Psoas muscle (tissue), 8 donors: Measurements from ENCODE around the gene DIP2B. TPM values are rescaled to one million over a fixed set of nuclear protein-coding genes. Genes with fewer than 3 reads are reported as not detected.

Experiments used
- ATAC-seq, 4 donors: fragments of 200-7000 bp; cut with Tn5 transposase; one replicate each; pipeline ENCODE4 v1.9.1; 2020; ENCODE audit warnings: moderate library complexity in 3 of 4, mild to moderate bottlenecking in 2 of 4
- DNase-seq, 2 donors: peaks; one replicate each; pipeline ENCODE4 v3.0.0-alpha.2; 2020
- H3K27ac ChIP-seq: fragments of 200-600 bp; one replicate; pipeline ENCODE4 v1.8.0; 2022
- H3K27me3 ChIP-seq, 3 donors: fragments of 200-600 bp in 1 of 3; one replicate each; pipeline versions ENCODE4 v1.6.1 to v1.8.0; 2013 to 2022; ENCODE audit warnings: low read length in 2 of 3, mild to moderate bottlenecking in 2 of 3, moderate library complexity in 1 of 3; ENCODE audit not compliant: insufficient read depth in 3 of 3
- H3K36me3 ChIP-seq, 2 donors: fragments of 200-600 bp in 1 of 2; one replicate each; pipeline versions ENCODE4 v1.6.1 to v1.8.0; 2013 to 2022; ENCODE audit warnings: low read depth in 1 of 2, mild to moderate bottlenecking in 1 of 2, moderate library complexity in 1 of 2; ENCODE audit not compliant: insufficient read depth in 1 of 2
- H3K4me1 ChIP-seq: fragments of 200-600 bp; one replicate; pipeline ENCODE4 v1.8.0; 2022
- H3K4me3 ChIP-seq: fragments of 200-600 bp; one replicate; pipeline ENCODE4 v1.8.0; 2022; ENCODE audit warnings: mild to moderate bottlenecking
- H3K9me3 ChIP-seq: fragments of 200-600 bp; one replicate; pipeline ENCODE4 v1.8.0; 2022
- CTCF ChIP-seq: fragments of 200-600 bp; IDR thresholded peaks from one replicate; pipeline ENCODE4 v1.8.0; 2022; ENCODE audit warnings: antibody characterized with exemption
- WGBS, 3 donors: extraction: QIAGEN DNeasy Blood & Tissue Kit; methylation state at CpG; one replicate each; pipeline versions ENCODE4 v1.1.6 to v1.1.7; 2013; 5-methylcytosine and 5-hydroxymethylcytosine counted together
- intact Hi-C, 2 donors: fragments of 100-400 bp; cut with DNase I; formaldehyde crosslinking; loops; one replicate each; pipeline versions ENCODE4 v1.11.0 to v1.14.2; 2022
- polyA plus RNA-seq, 3 donors: library from polyadenylated mRNA; stranded (reverse); fragments of 200-250 nt; gene quantifications; one replicate each; pipeline ENCODE4 v1.2.3, GENCODE V29; 2013
- total RNA-seq, 4 donors: library from RNA; stranded (reverse); fragmentation: NEBNext Ultra II Directional in 2 of 4; extraction: Animal tissue kit (Norgen Biotek cat#: 25700) in 2 of 4; gene quantifications; one replicate each; pipeline versions ENCODE4 v1.2.1 to v1.2.4, GENCODE V29; 2021 to 2023
- donor health status: healthy with polysubstance abuse.
- donor health status: DM: no; HTN: no; CAD: no; lungs with moderate emphysema.
- donor health status: Bipolar disorder and iron deficiency.
- donor health status: healthy.
- donor health status: DM: yes; HTN: yes; CAD: no.
- donor health status: DM: no; HTN: no; CAD: no.
- donor health status: DM: no; HTN: no; CAD: no.
- donor health status: DM: yes; HTN: yes; CAD: no.

The DIP2B gene
- total and polyA plus RNA-seq, 7 donors: 2.2 to 10.7 (median 8.6) TPM

- 93 to 97% (median 94%) methylated on average over 1 of the region's 1 CpG for WGBS, 3 donors
- TF ChIP-seq CTCF: no peak
- DNase-seq (no peak), ATAC-seq (no peak)
- no peaks in the 10 kb centered on the region for H3K9me3 ChIP-seq
- H3K4me3 ChIP-seq: no peak overlapping the region
- no peak overlapping the region for H3K27ac ChIP-seq
- no peaks in the 10 kb centered on the region for H3K4me1 ChIP-seq
- peaks cover 5 to 8% of the 10 kb centered on the region in 2 donors for H3K36me3 ChIP-seq
- H3K27me3 ChIP-seq: no peaks in the 10 kb centered on the region
- intact Hi-C loops: no loop called here
Measured at GRCh38 chr12:50666023-50666422, 161.2 kb downstream of the DIP2B start.

- Histone ChIP-seq H3K36me3 (peaks cover 0 to 56% of the 10 kb centered on the region in 2 donors), H3K27me3 (no peaks in the 10 kb centered on the region), H3K4me3 (no peak overlapping the region), H3K27ac (no peak overlapping the region), H3K4me1 (no peaks in the 10 kb centered on the region), H3K9me3 (no peaks in the 10 kb centered on the region)
- no peak for TF ChIP-seq CTCF
- DNase-seq (no peak), ATAC-seq (no peak)
- WGBS, 3 donors: 79 to 91% (median 91%) methylated on average over 3 of the region's 3 CpGs
- intact Hi-C loops: no loop called here
Measured at GRCh38 chr12:50672158-50672557, 167.4 kb downstream of the DIP2B start.

GRCh38 chr12:50676756-50677155 lies 172.0 kb downstream of the DIP2B start:
- Histone ChIP-seq H3K9me3 (no peaks in the 10 kb centered on the region), H3K27ac (no peak overlapping the region), H3K4me3 (no peak overlapping the region), H3K4me1 (no peaks in the 10 kb centered on the region), H3K27me3 (no peaks in the 10 kb centered on the region), H3K36me3 (peaks cover 2 to 79% of the 10 kb centered on the region in 2 donors)
- no peak for DNase-seq
- 96 to 98% (median 98%) methylated on average over 4 of the region's 4 CpGs for WGBS, 3 donors
- ATAC-seq: no peak
- intact Hi-C loops: no loop called here
- TF ChIP-seq CTCF: no peak

- no peak for ATAC-seq
- H3K4me3 ChIP-seq: no peak overlapping the region
- H3K9me3 ChIP-seq: no peaks in the 10 kb centered on the region
- no peaks in the 10 kb centered on the region for H3K4me1 ChIP-seq
- H3K27ac ChIP-seq: no peak overlapping the region
- no peaks in the 10 kb centered on the region for H3K27me3 ChIP-seq
- intact Hi-C loops: no loop called here
- peaks cover 4 to 83% of the 10 kb centered on the region in 2 donors for H3K36me3 ChIP-seq
- WGBS, 3 donors: 31 to 49% (median 43%) methylated on average over 3 of the region's 3 CpGs
- no peak for TF ChIP-seq CTCF
- no peak for DNase-seq
Measured at GRCh38 chr12:50677858-50678257, 173.1 kb downstream of the DIP2B start.

GRCh38 chr12:50678650-50679365 lies 174.0 kb downstream of the DIP2B start:
- ATAC-seq (no peak), DNase-seq (no peak)
- H3K27me3 ChIP-seq: no peaks in the 10 kb centered on the region
- peaks cover 6 to 83% of the 10 kb centered on the region in 2 donors for H3K36me3 ChIP-seq
- TF ChIP-seq CTCF: no peak
- H3K27ac ChIP-seq: no peak overlapping the region
- H3K4me3 ChIP-seq: no peak overlapping the region
- intact Hi-C loops: no loop called here
- H3K4me1 ChIP-seq: no peaks in the 10 kb centered on the region
- 88 to 93% (median 90%) methylated on average over 4 of the region's 4 CpGs for WGBS, 3 donors
- no peaks in the 10 kb centered on the region for H3K9me3 ChIP-seq
